ENCODE data around the gene SMG6.
"Not testable (repeated sequence)": the region's sequence is repeated elsewhere in the genome, so short reads cannot be mapped to it uniquely, and the experiment has no call there.

- not testable (repeated sequence) for TF ChIP-seq CTCF (IDR thresholded peaks at IDR 0.05; ENCODE audit: poor library complexity); EZH2phosphoT487 (IDR thresholded peaks at IDR 0.05; ENCODE audit: low read depth, severe bottlenecking, unreplicated experiment); EZH2 (IDR thresholded peaks at IDR 0.05; ENCODE audit: borderline replicate concordance)
These were observed 104.2 kb downstream of the SMG6 start for GRCh38 chr17:2199386-2199785.

All from hepatocyte (in vitro differentiated cells).